GM19397 (cell line): ENCODE measurements around the gene GPR153.

Source experiments
- ATAC-seq: cut with Tn5 transposase; IDR thresholded peaks from one replicate; pipeline ENCODE4 v1.9.1; 2021; ENCODE audit warnings: mild to moderate bottlenecking, moderate library complexity; ENCODE audit not compliant: unreplicated experiment

The GPR153 gene

GRCh38 chr1:6251233-6251632 lies 9.7 kb downstream of the GPR153 start:
- no peak for ATAC-seq

GRCh38 chr1:6249739-6250689 lies 10.9 kb downstream of the GPR153 start:
- no peak for ATAC-seq

- no peak for ATAC-seq
Measured at GRCh38 chr1:6248932-6249738, 11.8 kb downstream of the GPR153 start.

GRCh38 chr1:6248161-6248776 lies 12.6 kb downstream of the GPR153 start:
- ATAC-seq, result no peak

- no peak for ATAC-seq
Measured at GRCh38 chr1:6247651-6248050, 13.2 kb downstream of the GPR153 start.

GRCh38 chr1:6246497-6247467 lies 14.1 kb downstream of the GPR153 start:
- no peak for ATAC-seq

- ATAC-seq, result no peak
Measured at GRCh38 chr1:6245869-6246496, 14.9 kb downstream of the GPR153 start.

GRCh38 chr1:6245086-6245868 lies 15.6 kb downstream of the GPR153 start:
- ATAC-seq, result peak; percentile 53

DNA sequence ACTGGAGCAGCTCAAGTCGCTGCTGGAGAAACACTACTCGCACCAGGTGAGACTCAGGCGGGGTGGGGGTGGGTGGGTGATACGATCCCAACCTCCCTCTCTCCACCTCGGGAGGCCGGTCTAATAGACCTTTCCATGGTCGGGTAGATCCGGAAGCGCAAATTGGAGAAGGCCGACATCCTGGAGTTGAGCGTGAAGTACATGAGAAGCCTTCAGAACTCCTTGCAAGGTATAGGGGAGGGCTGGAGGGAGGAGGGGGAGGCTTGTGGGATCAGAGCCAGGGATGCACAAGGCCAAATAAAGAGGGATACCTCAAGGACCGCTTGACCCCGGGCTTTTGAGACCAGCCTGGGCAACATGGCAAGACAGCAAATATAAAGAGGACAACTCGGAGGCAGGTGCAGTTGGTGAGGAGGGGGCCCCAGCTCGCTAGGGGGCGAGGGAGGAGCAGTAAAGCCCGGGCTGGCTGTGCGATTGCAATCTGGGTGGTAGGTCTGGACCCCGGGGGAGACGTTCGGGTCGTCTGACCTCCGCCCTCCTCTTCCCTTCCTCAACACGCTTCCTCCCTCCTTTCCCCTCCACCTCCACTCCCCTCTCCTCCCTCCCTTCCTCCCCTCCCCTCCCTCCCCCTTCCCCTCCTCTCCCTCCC lies 16.4 kb downstream of the GPR153 start:
- ATAC-seq, result no peak

- ATAC-seq, result no peak
Measured at GRCh38 chr1:6243993-6244392, 16.9 kb downstream of the GPR153 start, which contains the start of gene HES3. Gene HES3 (plus strand): TSS chr1:6244179. CDS start chr1:6244366, 187 bp downstream.

GRCh38 chr1:6243053-6243834 lies 17.7 kb downstream of the GPR153 start:
- no peak for ATAC-seq

GRCh38 chr1:6241887-6242740 lies 18.8 kb downstream of the GPR153 start:
- ATAC-seq, result no peak

GRCh38 chr1:6241107-6241886 lies 19.6 kb downstream of the GPR153 start:
- ATAC-seq, result no peak

GRCh38 chr1:6239950-6240768 lies 20.7 kb downstream of the GPR153 start:
- ATAC-seq, result no peak

DNA sequence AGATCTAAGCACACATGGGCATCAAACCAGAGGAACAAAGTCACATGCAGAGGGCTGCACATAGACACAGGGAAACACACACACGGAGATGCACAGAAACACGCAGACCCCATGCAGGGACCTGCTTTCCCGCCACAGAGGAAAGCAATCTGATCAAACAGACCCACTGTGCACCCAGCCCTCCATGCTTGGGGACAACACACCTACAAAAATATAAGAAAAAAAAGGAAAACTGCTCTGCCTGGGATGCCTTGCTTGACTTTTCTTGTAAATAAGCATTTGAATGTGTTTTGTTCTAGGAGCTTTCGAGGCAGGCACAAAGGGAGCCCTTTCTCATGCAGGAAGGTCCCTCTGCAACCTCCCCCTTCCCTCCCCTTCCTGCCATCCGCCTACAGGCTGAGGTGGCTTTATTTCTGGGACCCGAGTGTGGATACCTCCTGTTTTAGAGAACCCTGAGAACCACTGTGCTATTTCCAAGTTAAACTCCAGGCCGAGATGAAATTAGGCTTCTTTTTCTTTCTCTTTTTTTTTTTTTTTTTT lies 21.6 kb downstream of the GPR153 start:
- no peak for ATAC-seq
